HEK293 (cell line): ENCODE measurements around the gene SCAND1.

ENCODE experiments used
- CTCF ChIA-PET: fragments of 350-600 bp; formaldehyde crosslinking; extraction: SDS; loops from one replicate; lab custom pipeline; 2021; ENCODE audit warnings: antibody characterized with exemption; lab: Yijun Ruan, JAX
- POLR2A ChIA-PET: fragments of 300-600 bp; formaldehyde crosslinking; extraction: SDS; loops from one replicate; lab custom pipeline; 2020; ENCODE audit warnings: antibody characterized with exemption, inconsistent platforms; lab: Yijun Ruan, JAX
- H3K27ac ChIP-seq: fragments of 200-500 bp; sonication (Bioruptor generic); 2 replicates; pipeline ENCODE4 v1.5.1; 2014; ENCODE audit warnings: low read depth, low read length, control low read depth, inconsistent platforms; ENCODE audit errors: extremely low read depth
- H3K36me3 ChIP-seq, 2 experiments: fragments of 200-500 bp in 1 of 2; sonication (Bioruptor generic) in 1 of 2; 1 replicate in 1 of 2; 2 replicates in 1 of 2; pipeline ENCODE4 v1.5.1; 2014 to 2017; ENCODE audit warnings: inconsistent platforms in 2 of 2, low read length in 2 of 2; ENCODE audit not compliant: control insufficient read depth in 2 of 2, insufficient read depth in 1 of 2
- H3K4me1 ChIP-seq: fragments of 200-500 bp; sonication (Bioruptor generic); 2 replicates; pipeline ENCODE4 v1.5.1; 2014; ENCODE audit warnings: mild to moderate bottlenecking, low read length, inconsistent platforms; ENCODE audit not compliant: control insufficient read depth, insufficient read depth
- H3K4me3 ChIP-seq: 2 replicates; pipeline ENCODE4 v1.5.1; 2011; ENCODE audit warnings: low read depth, mild to moderate bottlenecking, control low read depth, low read length, moderate library complexity
- H3K9me3 ChIP-seq: fragments of 200-500 bp; sonication (Bioruptor generic); 2 replicates; pipeline ENCODE4 v1.5.1; 2014; ENCODE audit warnings: low read depth, low read length, inconsistent platforms; ENCODE audit not compliant: control insufficient read depth, insufficient read depth
- ATF2 ChIP-seq: fragments of 450-650 bp; formaldehyde crosslinking; IDR thresholded peaks from 2 replicates; pipeline ENCODE4 v1.5.1; 2016; ENCODE audit warnings: missing biosample characterization, missing genetic modification characterization, low read depth
- CTCF ChIP-seq: fragments of 450-650 bp; formaldehyde crosslinking; IDR thresholded peaks from 2 replicates; pipeline ENCODE4 v1.5.1; 2016; ENCODE audit warnings: missing biosample characterization, missing genetic modification characterization
- ELK4 ChIP-seq: IDR thresholded peaks from 2 replicates; pipeline ENCODE4 v1.6.1; 2011; ENCODE audit warnings: mild to moderate bottlenecking, low read depth, low read length, borderline replicate concordance
- GLI2 ChIP-seq: fragments of 450-650 bp; formaldehyde crosslinking; IDR thresholded peaks from 2 replicates; pipeline ENCODE4; 2017; ENCODE audit warnings: missing biosample characterization, missing genetic modification characterization, low read depth, borderline replicate concordance
- INSM2 ChIP-seq: fragments of 450-650 bp; formaldehyde crosslinking; IDR thresholded peaks from 2 replicates; pipeline ENCODE4 v1.5.1; 2016; ENCODE audit warnings: missing biosample characterization, missing genetic modification characterization
- MEIS1 ChIP-seq: sonication (generic); formaldehyde crosslinking; IDR thresholded peaks from 2 replicates; pipeline ENCODE4 v1.8.1; 2022; ENCODE audit warnings: missing genetic modification reagents, mild to moderate bottlenecking, borderline replicate concordance
- MZF1 ChIP-seq: fragments of 450-650 bp; formaldehyde crosslinking; IDR thresholded peaks from 2 replicates; pipeline ENCODE4 v1.5.1; 2017; ENCODE audit warnings: missing biosample characterization, missing genetic modification characterization, borderline replicate concordance
- RBAK ChIP-seq: fragments of 450-650 bp; formaldehyde crosslinking; IDR thresholded peaks from 2 replicates; pipeline ENCODE4 v1.5.1; 2016; ENCODE audit warnings: missing biosample characterization, missing genetic modification characterization
- TCF7L2 ChIP-seq: IDR thresholded peaks from 2 replicates; pipeline ENCODE4 v1.6.1; 2011; ENCODE audit warnings: low read depth, mild to moderate bottlenecking, inconsistent platforms, low read length, moderate library complexity, borderline replicate concordance
- WT1 ChIP-seq: fragments of 450-650 bp; formaldehyde crosslinking; IDR thresholded peaks from 2 replicates; pipeline ENCODE4 v1.5.1; 2016; ENCODE audit warnings: missing biosample characterization, missing genetic modification characterization
- ZBTB21 ChIP-seq: fragments of 450-650 bp; formaldehyde crosslinking; IDR thresholded peaks from 2 replicates; pipeline ENCODE4 v1.5.1; 2017; ENCODE audit warnings: missing biosample characterization, missing genetic modification characterization
- ZBTB26 ChIP-seq: fragments of 450-650 bp; formaldehyde crosslinking; optimal IDR thresholded peaks from 2 replicates; pipeline ENCODE3; 2016; ENCODE audit warnings: missing biosample characterization, mild to moderate bottlenecking, missing genetic modification characterization
- ZBTB44 ChIP-seq: fragments of 450-650 bp; IDR thresholded peaks from 2 replicates; pipeline ENCODE4 v1.5.1; 2018; ENCODE audit warnings: missing biosample characterization, mild to moderate bottlenecking, missing genetic modification characterization
- ZIC2 ChIP-seq: fragments of 450-650 bp; formaldehyde crosslinking; IDR thresholded peaks from 2 replicates; pipeline ENCODE4 v1.5.1; 2016; ENCODE audit warnings: missing biosample characterization, missing genetic modification characterization
- ZNF214 ChIP-seq: fragments of 450-650 bp; formaldehyde crosslinking; IDR thresholded peaks from 2 replicates; pipeline ENCODE4 v1.5.1; 2017; ENCODE audit warnings: missing biosample characterization, mild to moderate bottlenecking, missing genetic modification characterization, borderline replicate concordance
- ZNF266 ChIP-seq: fragments of 450-650 bp; formaldehyde crosslinking; IDR thresholded peaks from 2 replicates; pipeline ENCODE4 v1.5.1; 2016; ENCODE audit warnings: missing biosample characterization, missing genetic modification characterization, low read depth
- ZNF280C ChIP-seq: fragments of 450-650 bp; formaldehyde crosslinking; IDR thresholded peaks from 2 replicates; pipeline ENCODE4 v1.5.1; 2016; ENCODE audit warnings: missing biosample characterization, missing genetic modification characterization
- ZNF335 ChIP-seq: fragments of 450-650 bp; formaldehyde crosslinking; conservative IDR thresholded peaks from 2 replicates; pipeline ENCODE4 v1.5.1; 2016; ENCODE audit warnings: missing biosample characterization, missing genetic modification characterization
- ZNF544 ChIP-seq: fragments of 450-650 bp; formaldehyde crosslinking; IDR thresholded peaks from 2 replicates; pipeline ENCODE4 v1.5.0; 2017; ENCODE audit warnings: missing biosample characterization, missing genetic modification characterization
- ZNF560 ChIP-seq: fragments of 450-650 bp; formaldehyde crosslinking; IDR thresholded peaks from 2 replicates; pipeline ENCODE4 v1.5.1; 2017; ENCODE audit warnings: missing biosample characterization, missing genetic modification characterization, borderline replicate concordance
- ZNF776 ChIP-seq: fragments of 450-650 bp; formaldehyde crosslinking; IDR thresholded peaks from 2 replicates; pipeline ENCODE4 v1.5.0; 2017; ENCODE audit warnings: missing biosample characterization, missing genetic modification characterization, borderline replicate concordance
- ZSCAN16 ChIP-seq: fragments of 450-650 bp; formaldehyde crosslinking; IDR thresholded peaks from 2 replicates; pipeline ENCODE4 v1.5.1; 2016; ENCODE audit warnings: missing biosample characterization, missing genetic modification characterization

SCAND1 gene

GRCh38 chr20:35904982-35905663 lies 49.2 kb downstream of the SCAND1 start:
- Histone ChIP-seq H3K9me3 (no peaks in the 10 kb centered on the region), H3K36me3 (peaks cover 0 to 18% of the 10 kb centered on the region in 2 experiments; a peak in 1 of 3 replicates), H3K27ac (no peak overlapping the region), H3K4me1 (no peaks in the 10 kb centered on the region), H3K4me3 (no peak overlapping the region)
- CTCF ChIA-PET, result interaction anchor here (0.5 to 1.3 kb wide), 2 partner anchors 20 to 50 kb away, joined by 3 read pairs; no protein-coding TSS in a partner anchor
- TF ChIP-seq TCF7L2 (no peak), GLI2 (tag by site-specific recombination) (no peak), ATF2 (tag by site-specific recombination) (peak; percentile 28; the same call in 1 of the 2 replicates), ZBTB44 (tag by site-specific recombination) (no peak), INSM2 (tag by site-specific recombination) (no peak), RBAK (no peak)
- POLR2A ChIA-PET, result no interaction called here

- Histone ChIP-seq H3K27ac (no peak overlapping the region), H3K9me3 (no peaks in the 10 kb centered on the region), H3K36me3 (peaks cover 0 to 26% of the 10 kb centered on the region in 2 experiments; a peak in 1 of 3 replicates), H3K4me1 (no peaks in the 10 kb centered on the region), H3K4me3 (no peak overlapping the region)
- TF ChIP-seq ZNF335 (tag by site-specific recombination) (no peak), ZNF266 (tag by site-specific recombination) (no peak), ELK4 (no peak), ZNF544 (tag by site-specific recombination) (no peak), ZNF776 (tag by site-specific recombination) (no peak), ZNF214 (tag by site-specific recombination) (no peak), ZNF280C (no peak), MZF1 (tag by site-specific recombination) (no peak), CTCF (tag by site-specific recombination) (no peak), ZBTB21 (no peak), MEIS1 (no peak), ZBTB26 (tag by site-specific recombination) (no peak), ZNF560 (tag by site-specific recombination) (no peak), WT1 (tag by site-specific recombination) (no peak), ZIC2 (no peak), ZSCAN16 (tag by site-specific recombination) (no peak)
- ChIA-PET CTCF (no interaction called here), POLR2A (interaction anchor here (0.7 kb wide), 1 partner anchor 572 kb away, joined by 3 read pairs; no protein-coding TSS in a partner anchor)
Measured at GRCh38 chr20:35903843-35904242, 50.5 kb downstream of the SCAND1 start.
